OCI-LY7 (cell line): ENCODE results near the gene DHFR.

Experiments used
- CTCF ChIP-seq: fragments of 200-600 bp; sonication (generic); conservative IDR thresholded peaks from 2 replicates; pipeline ENCODE4 v1.5.1; 2014; ENCODE audit warnings: mild to moderate bottlenecking, antibody characterized with exemption, low read length, moderate library complexity, mixed read lengths
- EZH2phosphoT487 ChIP-seq: fragments of 200-600 bp; sonication (generic); IDR thresholded peaks from 2 replicates; pipeline ENCODE4 v1.6.1; 2018; ENCODE audit warnings: low read depth, borderline replicate concordance, mild to moderate bottlenecking, mixed run types, antibody characterized with exemption, low read length, moderate library complexity, mixed read lengths

GRCh38 chr5:80698369-80698768, 43.6 kb upstream of the DHFR start:
- TF ChIP-seq CTCF (no peak), EZH2phosphoT487 (no peak)
